GM21717 (cell line): ENCODE measurements around the gene DLG1.
"Not testable (repeated sequence)": the region's sequence is repeated elsewhere in the genome, so short reads cannot be mapped to it uniquely, and the experiment has no call there.

ENCODE experiments used
- ATAC-seq: cut with Tn5 transposase; IDR thresholded peaks from one replicate; pipeline ENCODE4 v1.9.1; 2021; ENCODE audit warnings: mild to moderate bottlenecking, moderate library complexity; ENCODE audit not compliant: unreplicated experiment

Gene DLG1

GRCh38 chr3:197216914-197217313 lies 81.5 kb downstream of the DLG1 start:
- ATAC-seq = no peak

GRCh38 chr3:197216169-197216860 lies 82.1 kb downstream of the DLG1 start:
- ATAC-seq = no peak

GRCh38 chr3:197212290-197212689 lies 86.1 kb downstream of the DLG1 start:
- ATAC-seq = no peak

GRCh38 chr3:197211698-197212097 lies 86.7 kb downstream of the DLG1 start:
- ATAC-seq = not testable (repeated sequence)

- ATAC-seq = no peak
Measured at GRCh38 chr3:197209366-197210260, 88.8 kb downstream of the DLG1 start.

- no peak for ATAC-seq
Measured at GRCh38 chr3:197206913-197207312, 91.5 kb downstream of the DLG1 start.

- ATAC-seq = no peak
Measured at GRCh38 chr3:197205675-197206074, 92.7 kb downstream of the DLG1 start.

- no peak for ATAC-seq
Measured at GRCh38 chr3:197205265-197205664, 93.1 kb downstream of the DLG1 start.

GRCh38 chr3:197204736-197205135 lies 93.7 kb downstream of the DLG1 start:
- ATAC-seq = no peak

- ATAC-seq = no peak
Measured at GRCh38 chr3:197203714-197204146, 94.7 kb downstream of the DLG1 start.

- ATAC-seq = no peak
Measured at GRCh38 chr3:197202694-197203093, 95.7 kb downstream of the DLG1 start.

- no peak for ATAC-seq
Measured at GRCh38 chr3:197201791-197202452, 96.5 kb downstream of the DLG1 start.

- not testable (repeated sequence) for ATAC-seq
Measured at GRCh38 chr3:197200856-197201255, 97.6 kb downstream of the DLG1 start.

- ATAC-seq = no peak
Measured at GRCh38 chr3:197197334-197197733, 101.1 kb downstream of the DLG1 start.

- no peak for ATAC-seq
Measured at GRCh38 chr3:197196192-197196591, 102.2 kb downstream of the DLG1 start.

GRCh38 chr3:197195326-197195725 lies 103.1 kb downstream of the DLG1 start:
- no peak for ATAC-seq

- not testable (repeated sequence) for ATAC-seq
Measured at GRCh38 chr3:197193759-197194158, 104.7 kb downstream of the DLG1 start.

GRCh38 chr3:197191897-197192296 lies 106.5 kb downstream of the DLG1 start:
- no peak for ATAC-seq

- no peak for ATAC-seq
Measured at GRCh38 chr3:197189623-197190022, 108.8 kb downstream of the DLG1 start.

- ATAC-seq = no peak
Measured at GRCh38 chr3:197188963-197189362, 109.4 kb downstream of the DLG1 start.

- no peak for ATAC-seq
Measured at GRCh38 chr3:197186887-197187588, 111.4 kb downstream of the DLG1 start.
